Epithelial cell of alveolus of lung (primary cell): ENCODE results near the gene STEAP4. TPM values are rescaled to one million over a fixed set of nuclear protein-coding genes. Genes with fewer than 3 reads are reported as not detected.

Source experiments
- total RNA-seq: library from RNA; depleted of rRNA; stranded (reverse); fragments of >200 nt; gene quantifications from 2 replicates; pipeline ENCODE4 v1.2.1, GENCODE V29; 2015

Gene STEAP4
- total RNA-seq = under 0.01 and 0.08 TPM in 2 replicates

DNA sequence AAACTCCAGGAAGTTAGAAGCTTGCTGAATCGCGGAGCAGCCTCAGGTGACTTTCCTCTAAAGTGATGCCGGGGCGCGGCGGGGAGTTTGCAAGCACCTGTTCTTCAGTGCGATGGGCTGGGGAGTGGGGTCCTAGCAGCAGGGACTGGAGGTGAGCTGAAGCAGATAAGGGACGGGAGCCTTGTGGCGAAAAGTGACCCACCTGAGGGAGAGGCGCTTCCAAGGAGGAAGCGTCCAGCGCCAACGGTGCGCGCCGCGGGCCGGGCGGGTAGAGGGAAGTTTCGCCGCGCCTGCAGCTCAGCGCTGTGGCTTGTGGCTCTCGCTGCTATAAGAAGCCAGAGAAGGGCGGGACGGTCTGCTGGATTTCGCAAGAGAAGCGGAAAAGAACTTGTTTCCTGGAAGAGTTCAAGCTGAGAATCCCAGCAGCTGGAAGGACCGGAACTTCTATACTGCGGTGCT, at the start of gene STEAP4:
Gene STEAP4 (minus strand): TSS at position 305 of the 459 bp plus-strand sequence. CDS start 22,625 bp downstream, outside the sequence.

Other genes starting within 250 kb of the STEAP4 start
- gene SRI, start 86.9 kb downstream of the STEAP4 start, total RNA-seq = 82.4 and 94.8 TPM in 2 replicates